Measurements from ENCODE around the gene PARN. TPM values are rescaled to one million over a fixed set of nuclear protein-coding genes. Genes with fewer than 3 reads are reported as not detected.
A peak's percentile ranks its signal among the peaks of the same experiment; 100 is the strongest.
"Not testable (repeated sequence)": the region's sequence is repeated elsewhere in the genome, so short reads cannot be mapped to it uniquely, and the experiment has no call there.

PARN gene
- total and polyA plus RNA-seq, 7 donors, result 14.4 to 75.3 (median 33.6) TPM

DNA sequence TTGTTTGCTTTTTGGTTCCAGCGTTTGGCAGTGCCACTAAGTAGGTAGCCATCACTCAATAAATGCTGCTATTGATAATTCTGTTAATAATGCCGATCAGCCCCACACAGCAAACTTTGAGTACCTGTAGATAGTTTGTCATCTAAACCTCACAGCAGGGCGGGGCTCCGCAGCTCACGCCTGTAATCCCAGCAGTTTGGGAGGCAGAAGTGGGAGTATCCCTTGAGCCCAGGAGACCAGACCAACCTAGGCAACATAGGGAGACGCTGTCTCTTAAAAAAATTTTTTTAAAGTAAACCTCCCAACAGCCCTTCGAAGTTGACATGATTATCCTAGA lies 4.3 kb upstream of the PARN start:
- Histone ChIP-seq H3K4me1 (peaks cover 0 to 56% (median 51%) of the 10 kb centered on the region in 4 donors), H3K9me3 (no peaks in the 10 kb centered on the region), H3K27ac (peak overlapping the region; percentile 91 to 96 (median 94)), H3K36me3 (peaks cover 0 to 13% (median 0%) of the 10 kb centered on the region in 4 donors), H3K27me3 (no peaks in the 10 kb centered on the region), H3K4me3 (peak overlapping the region in 3 of 4 donors; percentile 81 to 88 (median 83))
- TF ChIP-seq, protein P1, sequence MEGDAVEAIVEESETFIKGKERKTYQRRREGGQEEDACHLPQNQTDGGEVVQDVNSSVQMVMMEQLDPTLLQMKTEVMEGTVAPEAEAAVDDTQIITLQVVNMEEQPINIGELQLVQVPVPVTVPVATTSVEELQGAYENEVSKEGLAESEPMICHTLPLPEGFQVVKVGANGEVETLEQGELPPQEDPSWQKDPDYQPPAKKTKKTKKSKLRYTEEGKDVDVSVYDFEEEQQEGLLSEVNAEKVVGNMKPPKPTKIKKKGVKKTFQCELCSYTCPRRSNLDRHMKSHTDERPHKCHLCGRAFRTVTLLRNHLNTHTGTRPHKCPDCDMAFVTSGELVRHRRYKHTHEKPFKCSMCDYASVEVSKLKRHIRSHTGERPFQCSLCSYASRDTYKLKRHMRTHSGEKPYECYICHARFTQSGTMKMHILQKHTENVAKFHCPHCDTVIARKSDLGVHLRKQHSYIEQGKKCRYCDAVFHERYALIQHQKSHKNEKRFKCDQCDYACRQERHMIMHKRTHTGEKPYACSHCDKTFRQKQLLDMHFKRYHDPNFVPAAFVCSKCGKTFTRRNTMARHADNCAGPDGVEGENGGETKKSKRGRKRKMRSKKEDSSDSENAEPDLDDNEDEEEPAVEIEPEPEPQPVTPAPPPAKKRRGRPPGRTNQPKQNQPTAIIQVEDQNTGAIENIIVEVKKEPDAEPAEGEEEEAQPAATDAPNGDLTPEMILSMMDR (IDR thresholded peaks at IDR 0.05), result no peak
- no peak for TF ChIP-seq EP300 (IDR thresholded peaks at IDR 0.05)
- TF ChIP-seq POLR2AphosphoS5 (IDR thresholded peaks at IDR 0.05), result no peak
- TF ChIP-seq POLR2A (IDR thresholded peaks at IDR 0.05), result no peak
- intact Hi-C loops (cut with DNase I), result loop anchor here (10.0 kb wide), 1 partner anchor 350 kb away; no protein-coding TSS in a partner anchor
- 14 to 60% methylated on average over 7 of the region's 7 CpGs for WGBS, 2 donors
- no peak for DNase-seq

DNA sequence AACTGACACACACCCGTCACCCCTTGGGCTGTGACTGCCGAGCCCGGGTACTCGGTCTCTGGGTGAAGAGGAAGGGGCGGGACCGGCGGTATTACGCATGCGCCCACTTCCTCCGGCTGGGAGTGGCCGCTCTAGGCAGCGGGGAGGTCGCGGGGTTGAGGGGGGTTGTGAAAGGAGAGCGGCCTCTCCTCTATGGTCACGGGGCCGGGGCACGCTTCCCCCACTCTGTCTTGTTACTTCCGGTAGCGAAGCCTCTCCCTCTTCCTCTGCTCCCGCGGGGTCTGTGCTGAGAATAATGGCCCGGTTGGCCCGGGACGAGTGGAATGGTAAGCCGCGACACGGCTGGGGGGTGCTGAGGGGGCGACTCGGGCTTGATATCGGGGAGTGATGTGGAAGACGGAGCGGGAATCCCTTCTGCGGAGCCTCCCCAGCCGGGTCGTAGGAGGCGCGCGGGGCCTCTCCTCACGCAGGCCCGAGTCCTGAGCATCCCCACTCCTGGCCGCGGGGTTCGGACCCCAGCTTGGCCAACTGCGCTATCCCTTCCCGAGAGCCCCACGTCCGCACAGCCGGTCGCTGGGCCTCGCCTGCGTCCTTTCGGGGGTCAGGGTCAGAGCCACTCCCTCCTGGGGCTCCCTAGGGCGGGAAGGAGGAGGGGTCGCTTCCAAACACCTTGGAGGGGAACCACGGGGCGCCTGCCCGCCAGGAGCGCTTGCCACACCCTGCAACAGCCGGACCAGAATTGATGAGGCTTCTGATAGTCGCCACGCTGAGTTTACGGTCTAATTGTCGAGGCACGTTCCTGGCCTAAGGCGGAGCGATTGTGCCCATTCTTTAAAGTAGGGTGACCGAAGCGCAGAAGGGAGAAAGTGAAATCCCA lies 2.9 kb upstream of the PARN start, which contains the start of gene BFAR:
TSS of gene BFAR (plus strand) at position 259 of the 877 bp plus-strand sequence. CDS start 11,396 bp downstream, outside the sequence.
- Histone ChIP-seq H3K36me3 (peaks cover 0 to 4% (median under 1%) of the 10 kb centered on the region in 4 donors), H3K27me3 (no peaks in the 10 kb centered on the region), H3K9me3 (no peaks in the 10 kb centered on the region), H3K4me1 (peaks cover 0 to 62% (median 59%) of the 10 kb centered on the region in 4 donors), H3K27ac (peak within 1 kb of the TSS; percentile 91 to 96 (median 94)), H3K4me3 (peak within 1 kb of the TSS; percentile 80 to 88 (median 82))
- intact Hi-C loops (cut with DNase I), result loop anchor here (10.0 kb wide), 1 partner anchor 348 kb away; no protein-coding TSS in a partner anchor
- WGBS, 2 donors, result 0% methylated on average over 69 of the region's 69 CpGs
- DNase-seq, result peak; percentile 100
- peak in 1 of 4 donors; percentile 60 for TF ChIP-seq EP300 (IDR thresholded peaks at IDR 0.05)
- peak in 1 of 2 donors; percentile 99 for TF ChIP-seq POLR2A (IDR thresholded peaks at IDR 0.05)
- TF ChIP-seq, protein P1 (IDR thresholded peaks at IDR 0.05), result no peak
- TF ChIP-seq POLR2AphosphoS5 (IDR thresholded peaks at IDR 0.05), result peak; percentile 99 to 100 (median 99)

- H3K27me3 ChIP-seq, H3K9me3 ChIP-seq: not testable (repeated sequence)
- peaks cover 0 to 48% (median 46%) of the 10 kb centered on the region in 4 donors for H3K4me1 ChIP-seq
- H3K36me3 ChIP-seq, result peaks cover 5 to 25% (median 12%) of the 10 kb centered on the region in 4 donors
- H3K27ac ChIP-seq, result peak overlapping the region; percentile 89 to 94 (median 92)
- peak; percentile 68 for DNase-seq
- intact Hi-C loops (cut with DNase I), result loop anchor here (10.0 kb wide), 1 partner anchor 346 kb away; no protein-coding TSS in a partner anchor
- peak overlapping the region; percentile 11 to 95 (median 82) for H3K4me3 ChIP-seq
- WGBS, 2 donors, result 86 to 87% methylated on average over 29 of the region's 29 CpGs
Measured at GRCh38 chr16:14630620-14631330, 715 bp upstream of the PARN start.

DNA sequence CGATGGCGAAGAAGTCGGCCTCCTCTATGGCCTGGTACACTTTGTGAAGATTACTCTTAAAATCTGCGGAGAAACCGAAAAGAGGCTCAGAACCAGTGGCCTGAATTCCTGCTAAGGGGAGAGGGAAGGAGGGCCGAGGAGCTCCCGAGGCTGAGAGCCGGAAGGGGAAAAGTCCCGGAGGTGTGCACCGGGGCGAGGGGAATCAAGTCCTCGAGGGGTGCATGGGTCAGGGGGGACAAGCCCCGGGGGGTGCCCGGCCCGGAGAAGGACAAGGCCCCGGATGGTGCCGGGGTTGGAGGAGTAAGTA lies 495 bp downstream of the PARN start:
- 1 to 3% methylated on average over 17 of the region's 17 CpGs for WGBS, 2 donors
- Histone ChIP-seq H3K36me3 (peaks cover 5 to 38% (median 17%) of the 10 kb centered on the region in 4 donors), H3K4me1 (peaks cover 0 to 36% (median 35%) of the 10 kb centered on the region in 4 donors), H3K27ac (peak overlapping the region; percentile 89 to 94 (median 92)), H3K27me3 (no peaks in the 10 kb centered on the region), H3K9me3 (no peaks in the 10 kb centered on the region), H3K4me3 (peak overlapping the region; percentile 70 to 95 (median 92))
- no peak for DNase-seq
- intact Hi-C loops (cut with DNase I), result no loop called here
- TF ChIP-seq, protein P1 (IDR thresholded peaks at IDR 0.05), result no peak
- no peak for TF ChIP-seq EP300 (IDR thresholded peaks at IDR 0.05)
- no peak for TF ChIP-seq POLR2A (IDR thresholded peaks at IDR 0.05)
- no peak for TF ChIP-seq POLR2AphosphoS5 (IDR thresholded peaks at IDR 0.05)

All from sigmoid colon (tissue), 7 donors.